Mesendoderm (in vitro differentiated cells): ENCODE measurements around the gene PITPNM3.

ENCODE experiments used
- DNase-seq: peaks from one replicate; pipeline ENCODE4 v3.0.0; 2013
- H2AK5ac ChIP-seq: 2 replicates; pipeline ENCODE4 v1.6.1; 2013; ENCODE audit warnings: low read length, inconsistent platforms
- H2BK120ac ChIP-seq: 2 replicates; pipeline ENCODE4 v1.6.1; 2013; ENCODE audit warnings: low read depth, mild to moderate bottlenecking, low read length, moderate library complexity, mixed read lengths
- H2BK15ac ChIP-seq: replicated peaks from 2 replicates; pipeline ENCODE4 v1.6.1; 2013; ENCODE audit warnings: low read depth, mild to moderate bottlenecking, moderate library complexity
- H2BK5ac ChIP-seq: 2 replicates; pipeline ENCODE4 v1.6.1; 2013; ENCODE audit warnings: low read length, inconsistent platforms
- H3K18ac ChIP-seq: 2 replicates; pipeline ENCODE4 v1.6.1; 2013; ENCODE audit warnings: mild to moderate bottlenecking, low read length, mixed read lengths
- H3K23ac ChIP-seq: one replicate; pipeline ENCODE4 v1.6.1; 2013; ENCODE audit warnings: low read length
- H3K27ac ChIP-seq: 2 replicates; pipeline ENCODE4 v1.5.1; 2013; ENCODE audit warnings: low read depth, mild to moderate bottlenecking, inconsistent platforms, low read length, moderate library complexity
- H3K27me3 ChIP-seq: 2 replicates; pipeline ENCODE4 v1.6.1; 2013; ENCODE audit warnings: low read length, control low read depth, mild to moderate bottlenecking, inconsistent platforms; ENCODE audit not compliant: insufficient read depth, poor library complexity
- H3K36me3 ChIP-seq: 2 replicates; pipeline ENCODE4 v1.6.1; 2013; ENCODE audit warnings: low read length, inconsistent platforms; ENCODE audit not compliant: control insufficient read depth, insufficient read depth
- H3K4ac ChIP-seq: one replicate; pipeline ENCODE4 v1.6.1; 2013; ENCODE audit warnings: low read depth, mild to moderate bottlenecking, low read length, moderate library complexity
- H3K4me1 ChIP-seq: 2 replicates; pipeline ENCODE4 v1.6.1; 2013; ENCODE audit warnings: low read depth, low read length, inconsistent platforms; ENCODE audit not compliant: control insufficient read depth
- H3K4me2 ChIP-seq: 2 replicates; pipeline ENCODE4 v1.6.1; 2013; ENCODE audit warnings: low read length
- H3K4me3 ChIP-seq: 2 replicates; pipeline ENCODE4 v1.5.1; 2013; ENCODE audit warnings: mild to moderate bottlenecking, low read length
- H3K56ac ChIP-seq: one replicate; pipeline ENCODE4 v1.6.1; 2013; ENCODE audit warnings: low read length
- H3K79me1 ChIP-seq: 2 replicates; pipeline ENCODE4 v1.6.1; 2013; ENCODE audit warnings: low read length, inconsistent platforms
- H3K79me2 ChIP-seq: 2 replicates; pipeline ENCODE4 v1.6.1; 2013; ENCODE audit warnings: mild to moderate bottlenecking, low read length; ENCODE audit not compliant: control insufficient read depth, insufficient read depth
- H3K9ac ChIP-seq: 2 replicates; pipeline ENCODE4 v1.6.1; 2013; ENCODE audit warnings: low read length, inconsistent platforms
- H4K5ac ChIP-seq: one replicate; pipeline ENCODE4 v1.6.1; 2013; ENCODE audit warnings: low read length
- H4K8ac ChIP-seq: one replicate; pipeline ENCODE4 v1.6.1; 2013; ENCODE audit warnings: low read depth, mild to moderate bottlenecking, control low read depth, low read length, moderate library complexity
- WGBS: extraction: QIAGEN DNeasy Blood & Tissue Kit; methylation state at CpG from one replicate; pipeline ENCODE4 v1.1.7; 2013; ENCODE audit warnings: low lambda C conversion rate, missing lambda C conversion rate; ENCODE audit not compliant: insufficient coverage; ENCODE audit errors: extremely low coverage; 5-methylcytosine and 5-hydroxymethylcytosine counted together

PITPNM3 gene

GRCh38 chr17:6482105-6482455 lies 74.3 kb downstream of the PITPNM3 start:
- Histone ChIP-seq H3K36me3 (no peaks in the 10 kb centered on the region), H3K56ac (no peak overlapping the region), H2BK120ac (no peak overlapping the region), H3K9ac (no peak overlapping the region), H2AK5ac (no peak overlapping the region), H3K23ac (no peak overlapping the region), H3K18ac (no peak overlapping the region), H2BK5ac (no peak overlapping the region), H3K4me1 (no peaks in the 10 kb centered on the region), H3K79me1 (no peaks in the 10 kb centered on the region), H3K79me2 (no peaks in the 10 kb centered on the region), H3K4ac (no peak overlapping the region), H3K27ac (no peak overlapping the region), H4K5ac (no peak overlapping the region), H3K4me2 (no peak overlapping the region), H4K8ac (no peak overlapping the region), H2BK15ac (no peak overlapping the region), H3K4me3 (no peak overlapping the region), H3K27me3 (no peaks in the 10 kb centered on the region)
- no CpG with 5 or more reads among the region's 6 CpGs for WGBS
- no peak for DNase-seq

GRCh38 chr17:6480303-6480675 lies 76.1 kb downstream of the PITPNM3 start:
- no peaks in the 10 kb centered on the region for H3K79me1 ChIP-seq
- DNase-seq = no peak
- no peak overlapping the region for H2AK5ac ChIP-seq
- H4K8ac ChIP-seq = no peak overlapping the region
- no peaks in the 10 kb centered on the region for H3K27me3 ChIP-seq
- no peaks in the 10 kb centered on the region for H3K4me1 ChIP-seq
- H3K18ac ChIP-seq = no peak overlapping the region
- WGBS = no CpG with 5 or more reads among the region's 9 CpGs
- no peak overlapping the region for H3K4me3 ChIP-seq
- no peak overlapping the region for H3K27ac ChIP-seq
- H4K5ac ChIP-seq = no peak overlapping the region
- H2BK120ac ChIP-seq = no peak overlapping the region
- H3K56ac ChIP-seq = no peak overlapping the region
- H3K9ac ChIP-seq = no peak overlapping the region
- H2BK5ac ChIP-seq = no peak overlapping the region
- no peak overlapping the region for H3K4ac ChIP-seq
- no peak overlapping the region for H2BK15ac ChIP-seq
- H3K79me2 ChIP-seq = no peaks in the 10 kb centered on the region
- no peak overlapping the region for H3K4me2 ChIP-seq
- no peak overlapping the region for H3K23ac ChIP-seq
- no peaks in the 10 kb centered on the region for H3K36me3 ChIP-seq

GRCh38 chr17:6479622-6480302 lies 76.6 kb downstream of the PITPNM3 start:
- whole genome bisulfite sequencing = no CpG with 5 or more reads among the region's 13 CpGs
- H2BK15ac ChIP-seq = no peak overlapping the region
- no peaks in the 10 kb centered on the region for H3K79me2 ChIP-seq
- H2BK120ac ChIP-seq = no peak overlapping the region
- no peak overlapping the region for H3K18ac ChIP-seq
- peak overlapping the region; percentile 6 for H3K56ac ChIP-seq
- no peak overlapping the region for H3K23ac ChIP-seq
- H2BK5ac ChIP-seq = no peak overlapping the region
- H3K4ac ChIP-seq = no peak overlapping the region
- no peaks in the 10 kb centered on the region for H3K27me3 ChIP-seq
- H3K79me1 ChIP-seq = no peaks in the 10 kb centered on the region
- H4K5ac ChIP-seq = no peak overlapping the region
- no peak overlapping the region for H2AK5ac ChIP-seq
- H3K27ac ChIP-seq = no peak overlapping the region
- H3K4me3 ChIP-seq = no peak overlapping the region
- H4K8ac ChIP-seq = no peak overlapping the region
- H3K36me3 ChIP-seq = no peaks in the 10 kb centered on the region
- no peak overlapping the region for H3K9ac ChIP-seq
- no peaks in the 10 kb centered on the region for H3K4me1 ChIP-seq
- no peak overlapping the region for H3K4me2 ChIP-seq
- DNase-seq = peak; percentile 37

- no peak overlapping the region for H4K8ac ChIP-seq
- no peak overlapping the region for H3K4ac ChIP-seq
- H3K27ac ChIP-seq = no peak overlapping the region
- H3K79me1 ChIP-seq = no peaks in the 10 kb centered on the region
- no peak for DNase-seq
- H3K4me1 ChIP-seq = no peaks in the 10 kb centered on the region
- no peak overlapping the region for H3K4me2 ChIP-seq
- no peak overlapping the region for H4K5ac ChIP-seq
- H3K79me2 ChIP-seq = no peaks in the 10 kb centered on the region
- H3K23ac ChIP-seq = no peak overlapping the region
- H3K56ac ChIP-seq = no peak overlapping the region
- WGBS = no CpG with 5 or more reads among the region's 11 CpGs
- no peak overlapping the region for H2BK5ac ChIP-seq
- no peak overlapping the region for H2BK15ac ChIP-seq
- no peak overlapping the region for H2AK5ac ChIP-seq
- H3K4me3 ChIP-seq = no peak overlapping the region
- H2BK120ac ChIP-seq = no peak overlapping the region
- H3K36me3 ChIP-seq = no peaks in the 10 kb centered on the region
- H3K9ac ChIP-seq = no peak overlapping the region
- H3K18ac ChIP-seq = no peak overlapping the region
- H3K27me3 ChIP-seq = no peaks in the 10 kb centered on the region
These were observed 77.9 kb downstream of the PITPNM3 start for GRCh38 chr17:6478486-6478885.

GRCh38 chr17:6477831-6478383 lies 78.4 kb downstream of the PITPNM3 start:
- no peak overlapping the region for H3K4me3 ChIP-seq
- no peaks in the 10 kb centered on the region for H3K79me2 ChIP-seq
- H3K9ac ChIP-seq = no peak overlapping the region
- H3K56ac ChIP-seq = no peak overlapping the region
- H3K36me3 ChIP-seq = no peaks in the 10 kb centered on the region
- no peak overlapping the region for H3K4ac ChIP-seq
- no peaks in the 10 kb centered on the region for H3K27me3 ChIP-seq
- no peaks in the 10 kb centered on the region for H3K4me1 ChIP-seq
- H2BK5ac ChIP-seq = no peak overlapping the region
- H2BK120ac ChIP-seq = no peak overlapping the region
- no peaks in the 10 kb centered on the region for H3K79me1 ChIP-seq
- H2AK5ac ChIP-seq = no peak overlapping the region
- H3K23ac ChIP-seq = no peak overlapping the region
- H4K5ac ChIP-seq = no peak overlapping the region
- WGBS = no CpG with 5 or more reads among the region's 14 CpGs
- no peak overlapping the region for H4K8ac ChIP-seq
- DNase-seq = no peak
- no peak overlapping the region for H3K27ac ChIP-seq
- no peak overlapping the region for H3K4me2 ChIP-seq
- H2BK15ac ChIP-seq = no peak overlapping the region
- no peak overlapping the region for H3K18ac ChIP-seq

- Histone ChIP-seq H3K18ac (no peak overlapping the region), H3K79me2 (no peaks in the 10 kb centered on the region), H3K4me3 (no peak overlapping the region), H3K56ac (no peak overlapping the region), H2BK5ac (no peak overlapping the region), H3K4me1 (no peaks in the 10 kb centered on the region), H4K8ac (no peak overlapping the region), H3K79me1 (no peaks in the 10 kb centered on the region), H2BK120ac (no peak overlapping the region), H3K9ac (no peak overlapping the region), H3K4me2 (no peak overlapping the region), H2BK15ac (no peak overlapping the region), H3K27ac (no peak overlapping the region), H2AK5ac (no peak overlapping the region), H3K4ac (no peak overlapping the region), H4K5ac (no peak overlapping the region), H3K36me3 (no peaks in the 10 kb centered on the region), H3K27me3 (no peaks in the 10 kb centered on the region), H3K23ac (no peak overlapping the region)
- DNase-seq = peak; percentile 32
- no CpG with 5 or more reads among the region's 10 CpGs for WGBS
These were observed 79.6 kb downstream of the PITPNM3 start for GRCh38 chr17:6476810-6477179.
